Activated gamma-delta T cell (primary cell): ENCODE data around the gene MAP2K7.
"Not testable (repeated sequence)": the region's sequence is repeated elsewhere in the genome, so short reads cannot be mapped to it uniquely, and the experiment has no call there.

Experiments
- DNase-seq: peaks from one replicate; lab custom pipeline; 2025; lab: John Stamatoyannopoulos, UW

MAP2K7 gene

GRCh38 chr19:7883105-7883504 is 20.6 kb upstream of the MAP2K7 start:
- DNase-seq = no peak

- no peak for DNase-seq
These were observed 19.7 kb upstream of the MAP2K7 start for GRCh38 chr19:7883796-7884570.

GRCh38 chr19:7885818-7886217 is 17.9 kb upstream of the MAP2K7 start:
- DNase-seq = no peak

- no peak for DNase-seq
These were observed 16.1 kb upstream of the MAP2K7 start for GRCh38 chr19:7887408-7888144.

GRCh38 chr19:7888145-7888825 is 15.4 kb upstream of the MAP2K7 start, which contains the start of gene LRRC8E:
Gene LRRC8E (plus strand): TSS chr19:7888510. CDS start chr19:7895604, 7,094 bp downstream.
- DNase-seq = no peak

GRCh38 chr19:7888826-7889217 is 14.9 kb upstream of the MAP2K7 start:
- DNase-seq = no peak

GRCh38 chr19:7893362-7894101 is 10.1 kb upstream of the MAP2K7 start:
- DNase-seq = not testable (repeated sequence)

- DNase-seq = no peak
These were observed 8.9 kb upstream of the MAP2K7 start for GRCh38 chr19:7894612-7895309.

- no peak for DNase-seq
These were observed 8.1 kb upstream of the MAP2K7 start for GRCh38 chr19:7895565-7895964.

- no peak for DNase-seq
These were observed 6.4 kb upstream of the MAP2K7 start for GRCh38 chr19:7897292-7897691.

GRCh38 chr19:7898967-7899366 is 4.7 kb upstream of the MAP2K7 start:
- no peak for DNase-seq

- no peak for DNase-seq
These were observed 3.8 kb upstream of the MAP2K7 start for GRCh38 chr19:7899751-7900378.

- no peak for DNase-seq
These were observed 3.2 kb upstream of the MAP2K7 start for GRCh38 chr19:7900401-7900870.

GRCh38 chr19:7900931-7901330 is 2.7 kb upstream of the MAP2K7 start:
- no peak for DNase-seq

GRCh38 chr19:7901337-7901736 is 2.3 kb upstream of the MAP2K7 start:
- DNase-seq = no peak

- no peak for DNase-seq
These were observed 857 bp upstream of the MAP2K7 start for GRCh38 chr19:7902796-7903243.

- peak; percentile 84 for DNase-seq
These were observed 670 bp downstream of the MAP2K7 start for GRCh38 chr19:7904074-7905020.

GRCh38 chr19:7905268-7905667 is 1.6 kb downstream of the MAP2K7 start:
- DNase-seq = no peak

GRCh38 chr19:7905859-7906258 is 2.2 kb downstream of the MAP2K7 start:
- no peak for DNase-seq
